Activated CD8-positive, alpha-beta T cell treated with anti-CD3 and anti-CD28 coated beads for 36 hours (primary cell): Measurements from ENCODE around the gene PPIAL4G. TPM values are rescaled to one million over a fixed set of nuclear protein-coding genes. Genes with fewer than 3 reads are reported as not detected.

Source experiments
- total RNA-seq, 2 experiments: library from RNA; stranded (reverse); gene quantifications; one replicate each; pipeline ENCODE4 v1.2.3, GENCODE V29; 2021

PPIAL4G gene
- total RNA-seq, 2 experiments from 2014 or later, result 0.07 TPM; not detected in 1

Other genes with a start within 250 kb of the PPIAL4G start
- gene NBPF14, start 112.7 kb upstream of the PPIAL4G start, total RNA-seq, result 10 to 100 TPM; 11.5 to 13.2 TPM